NCI-H128 (cell line): Measurements from ENCODE around the gene PLIN4.

Experiments used
- DNase-seq: peaks from one replicate; lab custom pipeline; 2025; ENCODE audit not compliant: unreplicated experiment; lab: John Stamatoyannopoulos, UW

The PLIN4 gene

DNA sequence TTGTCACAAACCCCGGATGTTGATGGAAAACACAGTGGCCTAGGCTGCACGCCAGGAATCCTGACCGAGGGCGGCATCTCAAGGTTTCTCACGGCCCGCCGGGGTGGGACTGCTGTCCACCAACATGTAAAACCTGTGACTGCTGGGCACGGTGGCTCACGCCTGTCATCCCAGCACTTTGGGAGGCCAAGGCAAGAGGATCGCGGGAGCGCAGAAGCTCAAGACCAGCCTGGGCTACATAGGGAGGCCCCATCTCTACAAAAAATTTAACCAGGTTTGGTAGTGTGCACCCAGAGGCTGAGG lies 11.2 kb downstream of the PLIN4 start:
- no peak for DNase-seq

DNA sequence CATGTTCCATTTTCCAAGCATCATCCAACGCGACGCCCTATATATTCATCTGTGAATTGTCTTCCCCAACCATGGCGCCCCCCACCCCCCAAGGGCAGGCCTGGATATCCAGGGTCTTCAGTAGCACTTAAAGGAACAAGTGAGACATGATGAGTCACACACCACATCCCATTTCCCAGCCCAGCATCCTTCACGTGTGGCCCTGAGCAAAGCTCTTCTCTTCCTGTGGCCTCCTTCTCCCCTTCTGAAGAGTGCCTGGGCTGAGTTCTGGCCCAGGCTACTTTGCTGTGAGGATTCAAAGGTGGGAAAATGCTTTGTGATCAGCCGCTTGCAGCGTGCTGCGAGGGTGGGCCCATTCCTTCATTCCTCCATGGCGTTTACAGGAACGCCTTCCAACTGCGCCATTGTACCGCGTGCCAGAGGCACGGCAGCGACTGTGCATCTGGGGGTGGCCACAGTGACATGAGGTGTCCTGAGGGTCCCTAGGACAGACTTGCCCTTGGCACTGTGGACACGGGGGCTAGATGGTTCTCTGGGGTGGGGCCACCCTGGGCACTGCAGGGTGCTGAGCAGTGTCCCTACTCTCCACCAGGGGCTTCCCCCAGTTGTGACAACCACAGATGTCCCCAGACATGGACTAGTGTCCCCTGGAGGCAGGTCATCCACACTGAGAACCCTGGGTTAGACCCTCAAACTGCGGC lies 11.7 kb downstream of the PLIN4 start:
- DNase-seq, result no peak

DNA sequence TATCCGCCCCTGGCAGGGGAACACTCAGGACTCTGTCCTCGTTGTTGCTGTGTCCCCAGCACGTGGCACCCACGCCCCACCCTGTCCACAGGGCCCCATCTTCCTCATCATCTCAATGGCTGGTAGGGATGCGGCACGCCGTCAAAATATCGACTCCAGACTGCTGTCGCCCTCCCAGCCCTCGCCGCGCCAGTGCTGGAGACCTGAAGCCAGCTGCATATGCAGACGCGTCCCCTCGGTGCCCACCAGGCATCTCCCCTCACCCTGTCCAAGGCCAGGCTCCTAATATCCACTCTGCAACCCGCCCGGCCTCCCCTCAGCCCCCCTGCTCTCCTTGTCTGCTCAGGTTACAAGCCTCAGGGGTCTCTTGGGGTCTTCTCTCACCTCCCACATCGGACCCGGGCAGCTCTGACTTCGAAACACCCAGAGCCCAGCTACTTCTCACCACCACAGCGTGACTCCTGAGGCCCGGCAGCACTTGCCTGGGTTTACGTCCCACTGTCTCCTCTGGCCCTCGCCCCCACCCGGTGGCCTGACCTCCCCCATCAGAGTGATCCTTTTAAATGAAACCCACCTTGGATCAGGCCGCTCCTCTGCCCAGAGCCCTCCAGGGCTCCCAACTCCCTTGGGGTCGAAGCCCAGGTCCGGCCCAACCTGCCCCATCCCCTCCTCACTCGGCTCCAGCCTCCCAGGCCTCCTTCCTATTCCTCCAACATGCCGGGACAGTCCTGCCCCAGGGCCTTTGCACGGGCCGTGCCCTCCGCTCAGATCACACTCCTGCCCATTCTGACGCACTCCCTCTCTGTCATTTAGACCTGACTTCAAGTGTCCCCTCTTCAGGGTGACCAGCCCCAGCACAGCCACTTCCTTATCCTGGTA lies 12.5 kb downstream of the PLIN4 start:
- DNase-seq, result no peak

DNA sequence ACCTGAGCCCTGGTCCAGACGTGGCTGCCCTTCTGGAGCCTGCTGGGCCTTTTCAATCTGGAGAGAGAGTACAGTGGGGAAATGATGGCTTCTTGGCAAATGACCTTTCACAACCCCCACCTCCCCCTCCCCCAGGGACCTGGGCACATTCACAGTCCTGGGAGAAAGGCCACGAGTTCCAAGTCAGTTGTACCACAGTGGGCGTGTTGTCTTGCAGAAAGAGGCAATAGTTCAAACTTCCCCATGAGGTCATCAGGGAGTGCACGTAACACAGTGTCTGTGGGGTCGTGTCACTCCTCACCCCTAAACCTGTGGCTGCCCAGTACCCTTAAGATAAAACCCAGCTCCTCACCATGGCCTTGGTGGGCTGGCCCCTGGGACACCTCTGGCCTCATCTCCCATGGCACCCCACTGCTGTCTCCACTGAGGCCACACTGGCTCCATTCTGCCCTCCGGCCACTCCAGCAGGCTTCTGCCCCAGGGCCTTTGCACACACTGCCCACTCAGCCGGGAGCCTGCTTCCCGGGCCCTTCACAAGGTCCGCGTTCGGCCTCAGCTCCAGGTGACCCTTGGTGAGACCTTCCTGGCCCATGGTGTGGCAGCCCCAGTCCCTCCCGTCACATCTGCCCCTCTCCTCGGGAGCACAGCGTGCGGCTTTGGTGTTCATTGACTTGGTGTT lies 13.3 kb downstream of the PLIN4 start:
- no peak for DNase-seq

DNA sequence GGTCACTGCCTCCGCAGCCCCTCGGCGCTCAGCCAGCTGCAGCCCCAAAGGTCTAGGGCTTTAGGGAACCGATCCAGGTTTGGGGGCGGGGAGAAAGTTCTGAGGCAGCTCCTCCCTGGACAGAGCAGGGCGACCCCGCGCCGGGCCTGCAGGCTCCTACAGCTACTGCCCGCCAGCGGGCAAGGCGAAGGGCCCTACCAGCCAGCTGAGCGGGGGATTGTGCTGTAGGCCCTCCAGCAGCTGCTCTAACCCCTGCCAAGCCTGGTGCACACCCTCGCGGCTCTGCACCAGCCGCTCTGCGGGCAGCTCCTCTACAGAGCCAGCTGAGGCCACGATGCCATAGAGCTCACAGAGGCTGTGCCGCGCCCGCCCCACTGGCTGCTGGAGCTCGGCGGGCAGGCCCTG lies 14.0 kb downstream of the PLIN4 start:
- DNase-seq, result no peak

DNA sequence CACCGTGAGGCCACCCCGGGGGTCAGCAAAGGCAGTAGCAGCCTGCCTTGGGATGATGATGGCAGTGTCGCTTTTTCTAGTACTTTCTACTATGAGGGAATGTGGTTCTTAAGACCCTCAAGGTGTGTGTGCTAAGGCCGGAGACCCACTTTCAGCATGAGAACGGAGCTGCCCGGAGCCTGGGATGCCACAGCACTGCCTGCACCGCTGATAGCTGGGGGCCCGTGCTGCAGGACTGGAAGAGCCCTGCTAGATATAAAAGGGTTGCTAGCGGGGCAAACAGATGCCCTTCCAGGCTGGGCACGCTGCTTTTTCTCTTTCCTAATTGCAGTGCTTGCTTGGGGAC lies 14.5 kb downstream of the PLIN4 start:
- DNase-seq, result no peak

DNA sequence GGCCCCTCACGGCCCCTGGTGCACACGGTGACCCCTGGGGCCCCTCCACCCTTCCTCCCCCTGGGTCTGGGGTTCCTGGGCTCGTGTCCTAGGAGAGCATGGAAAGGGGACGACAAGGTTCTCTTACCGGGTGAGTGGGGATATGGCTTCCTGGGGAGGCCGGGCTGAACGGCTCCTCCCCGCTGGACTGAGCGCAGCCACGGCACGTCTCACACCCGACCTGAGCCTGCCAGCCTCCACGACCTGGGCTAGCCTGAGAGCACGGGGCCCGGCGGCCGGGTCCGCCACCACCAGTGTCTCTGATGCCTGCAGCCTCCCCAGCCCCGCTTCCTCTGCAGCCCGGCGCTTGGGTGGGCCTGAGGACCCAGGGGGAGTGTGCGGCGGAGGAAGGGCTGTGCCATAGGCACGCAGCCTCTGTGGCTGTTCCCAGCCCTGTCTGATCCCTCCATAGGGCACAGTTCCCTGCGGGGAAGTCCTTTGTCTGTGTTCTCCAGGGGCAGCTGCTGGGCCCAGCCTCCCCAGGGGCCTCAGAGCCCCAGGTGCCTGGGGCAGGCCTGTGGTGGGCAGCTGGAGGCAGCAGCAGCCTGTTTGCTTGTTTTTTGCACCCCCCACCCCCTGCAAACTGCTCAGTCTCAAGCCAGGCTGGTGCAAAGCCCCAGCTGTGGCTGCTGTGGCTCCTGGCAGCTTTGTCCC lies 15.0 kb downstream of the PLIN4 start:
- no peak for DNase-seq

DNA sequence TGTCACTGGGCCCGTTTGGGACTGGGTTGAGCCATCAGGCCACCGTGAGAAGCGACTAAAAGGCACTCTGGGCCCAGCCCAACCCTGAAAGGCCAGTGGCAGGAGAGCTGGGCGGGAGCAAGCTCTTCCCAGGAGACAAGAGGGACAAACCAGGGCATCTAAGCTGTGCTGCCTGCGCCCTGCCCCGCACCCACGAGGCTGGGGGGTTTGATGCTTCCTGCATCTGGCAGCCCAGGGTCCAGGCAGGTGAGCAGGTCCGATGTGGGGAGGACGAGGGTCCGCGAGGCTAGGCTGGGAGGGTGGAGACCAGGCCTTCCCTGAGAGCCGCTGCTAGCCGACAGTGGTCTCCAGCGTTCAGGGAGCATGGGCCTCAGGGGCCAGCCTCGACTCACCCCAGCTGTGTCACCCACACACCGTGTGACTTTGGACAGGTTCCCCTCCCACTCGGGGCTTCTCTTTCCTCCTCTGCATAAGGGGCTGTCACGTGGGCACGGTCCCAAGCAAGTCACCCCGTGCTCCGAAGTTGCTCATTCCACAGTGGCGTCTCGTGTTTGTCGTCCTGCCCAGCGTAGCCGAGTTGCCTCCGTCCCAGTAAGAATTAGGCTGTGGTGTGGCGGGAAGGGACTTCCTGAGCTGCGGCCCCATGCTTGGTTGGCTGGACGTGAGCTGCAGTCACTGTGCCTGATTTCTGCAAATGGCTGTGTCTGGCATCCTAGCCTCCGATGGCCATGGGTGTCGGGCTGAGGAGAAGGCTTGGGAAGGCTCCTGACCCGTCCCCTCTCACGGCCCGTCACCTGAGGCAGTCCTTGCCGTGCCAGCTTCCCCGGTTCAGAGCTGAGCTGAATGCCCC lies 15.8 kb downstream of the PLIN4 start:
- DNase-seq, result no peak

DNA sequence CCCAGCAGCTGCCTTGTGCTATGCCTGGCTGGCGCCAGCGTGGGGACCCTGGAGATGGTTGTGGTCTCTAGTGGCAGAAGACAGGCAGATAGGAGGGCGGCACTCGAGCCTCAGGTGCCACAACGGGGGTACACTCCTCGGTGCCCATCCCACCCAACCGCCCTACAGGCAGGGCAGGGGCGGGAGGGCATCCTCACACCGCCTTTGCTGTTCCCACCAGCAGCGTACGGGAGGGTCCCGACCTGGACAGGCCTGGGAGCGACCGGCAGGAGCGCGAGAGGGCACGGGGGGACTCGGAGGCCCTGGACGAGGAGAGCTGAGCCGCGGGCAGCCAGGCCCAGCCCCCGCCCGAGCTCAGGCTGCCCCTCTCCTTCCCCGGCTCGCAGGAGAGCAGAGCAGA lies 16.6 kb downstream of the PLIN4 start:
- no peak for DNase-seq

DNA sequence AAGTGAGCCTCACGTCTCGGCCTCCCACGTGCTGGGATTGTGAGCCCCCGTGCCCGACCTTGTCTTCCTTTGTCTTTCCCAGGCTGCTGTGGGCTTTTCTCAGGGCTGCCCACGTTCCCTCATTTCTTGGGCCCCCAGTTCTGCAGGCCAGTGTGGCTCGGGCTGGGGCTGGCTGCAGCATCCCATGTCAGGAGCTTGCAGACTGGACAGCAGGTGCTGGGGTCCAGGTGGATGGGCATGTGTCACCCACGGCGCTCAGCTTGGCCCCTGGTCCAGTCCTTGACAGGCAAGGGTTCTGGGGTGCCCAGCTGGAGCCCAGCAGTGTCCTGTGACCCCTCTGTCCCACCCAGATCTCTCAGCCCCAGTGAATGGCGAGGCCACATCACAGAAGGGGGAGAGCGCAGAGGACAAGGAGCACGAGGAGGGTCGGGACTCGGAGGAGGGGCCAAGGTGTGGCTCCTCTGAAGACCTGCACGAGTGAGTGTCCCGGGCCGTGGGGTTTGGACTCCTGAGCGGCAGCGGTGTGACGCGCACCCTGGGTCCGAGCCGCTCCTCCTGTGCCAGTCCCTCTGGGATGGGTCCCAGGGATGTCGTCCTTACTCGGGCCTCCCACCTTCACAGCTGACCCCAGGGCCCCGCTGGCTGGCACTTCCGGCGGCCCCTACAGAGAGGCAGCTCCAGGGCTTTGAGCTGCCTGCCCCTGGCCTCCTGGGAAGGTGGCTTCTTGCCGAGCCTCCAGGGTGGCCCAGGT lies 17.3 kb downstream of the PLIN4 start:
- DNase-seq, result no peak

DNA sequence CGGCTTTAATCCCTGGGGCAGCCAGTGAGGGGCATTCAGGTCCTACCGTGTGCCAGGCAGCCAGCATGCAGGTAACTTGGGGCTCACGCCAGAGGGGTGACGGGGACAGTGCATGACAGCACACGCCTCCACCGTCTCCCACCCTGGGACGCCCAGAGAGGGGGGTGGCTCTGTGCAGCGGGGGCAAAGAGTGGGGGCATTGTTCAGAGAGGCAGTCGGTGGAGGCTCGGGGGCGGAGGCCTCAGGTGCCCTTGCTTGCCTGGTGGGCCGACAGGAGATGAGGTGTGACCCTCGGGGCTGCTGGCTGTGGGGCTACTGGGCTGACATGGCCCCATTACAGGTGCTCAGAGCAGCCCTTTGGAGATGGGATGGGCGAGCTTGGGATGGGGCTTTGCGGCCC lies 18.4 kb downstream of the PLIN4 start:
- DNase-seq, result no peak

DNA sequence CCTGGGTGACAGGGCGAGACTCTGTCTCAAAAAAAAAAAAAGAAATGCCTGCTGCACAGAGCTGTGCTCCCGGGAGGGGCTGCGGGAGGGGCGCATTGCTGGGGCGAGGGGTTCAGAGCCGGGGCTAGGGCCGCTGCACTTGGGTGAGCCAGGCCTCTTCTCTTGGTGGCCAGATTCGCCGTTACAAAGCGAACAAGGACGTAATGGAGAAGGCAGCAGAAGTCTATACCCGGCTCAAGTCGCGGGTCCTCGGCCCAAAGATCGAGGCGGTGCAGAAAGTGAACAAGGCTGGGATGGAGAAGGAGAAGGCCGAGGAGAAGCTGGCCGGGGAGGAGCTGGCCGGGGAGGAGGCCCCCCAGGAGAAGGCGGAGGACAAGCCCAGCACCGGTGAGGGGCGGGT lies 19.0 kb downstream of the PLIN4 start:
- DNase-seq, result no peak

DNA sequence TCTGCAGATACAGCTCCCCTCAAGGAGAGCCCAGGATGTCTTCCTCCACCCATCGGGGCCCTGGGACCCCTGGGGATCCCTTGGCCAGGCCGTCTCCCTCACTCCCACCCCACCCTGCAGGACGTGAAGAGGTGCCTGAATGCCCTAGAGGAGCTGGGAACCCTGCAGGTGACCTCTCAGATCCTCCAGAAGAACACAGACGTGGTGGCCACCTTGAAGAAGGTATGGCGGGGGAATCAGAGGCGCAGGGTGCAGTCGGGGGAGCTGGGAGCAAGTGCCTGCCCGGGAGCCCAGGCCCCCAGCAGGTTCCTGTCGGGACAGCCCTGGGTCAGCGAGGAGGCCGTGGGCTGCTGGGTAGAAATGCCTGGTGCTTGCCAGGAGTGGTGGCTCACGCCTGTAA lies 19.6 kb downstream of the PLIN4 start:
- DNase-seq, result no peak

DNA sequence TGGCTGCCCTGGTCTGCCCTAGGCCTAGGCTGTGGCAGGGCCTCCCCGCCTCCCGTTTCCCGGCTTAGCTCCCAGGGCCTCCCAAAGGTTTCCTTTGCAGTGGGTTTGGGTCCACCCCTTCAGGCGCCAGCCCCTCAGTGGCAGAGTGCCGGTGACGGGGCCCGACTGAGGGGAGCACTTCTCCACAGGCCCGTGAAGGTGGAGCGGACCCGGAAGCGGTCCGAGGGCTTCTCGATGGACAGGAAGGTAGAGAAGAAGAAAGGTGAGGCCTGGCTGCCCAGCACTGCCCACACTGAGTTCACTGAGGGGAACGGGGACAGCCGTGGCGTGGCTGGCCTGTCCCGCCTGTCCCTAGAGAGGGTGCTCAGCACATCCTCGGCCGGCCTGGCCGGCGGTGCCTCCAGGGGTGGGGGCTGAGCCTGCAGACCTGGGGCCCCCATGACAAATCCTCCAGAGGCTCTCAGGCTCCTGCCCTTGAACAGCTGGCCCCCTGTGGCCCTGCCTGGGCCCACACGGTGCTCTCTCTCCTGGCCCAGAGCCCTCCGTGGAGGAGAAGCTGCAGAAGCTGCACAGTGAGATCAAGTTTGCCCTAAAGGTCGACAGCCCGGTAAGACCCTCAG lies 20.4 kb downstream of the PLIN4 start:
- DNase-seq, result no peak

DNA sequence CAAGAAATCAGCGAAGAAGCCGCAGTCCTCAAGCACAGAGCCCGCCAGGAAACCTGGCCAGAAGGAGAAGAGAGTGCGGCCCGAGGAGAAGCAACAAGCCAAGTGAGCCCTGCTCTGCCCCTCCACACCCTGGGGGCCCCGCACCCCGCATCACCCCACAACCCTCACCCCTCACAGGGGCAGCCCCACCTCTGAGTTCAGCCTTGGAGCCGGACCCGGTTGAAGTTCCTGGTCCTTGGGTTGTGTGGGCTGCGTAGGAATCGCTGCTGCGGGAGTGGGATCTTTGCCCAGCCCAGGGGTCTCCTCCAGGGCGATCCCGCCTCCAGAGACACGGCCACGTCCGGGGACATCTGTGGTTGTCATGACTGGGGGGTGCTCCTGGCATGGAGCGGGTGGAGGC lies 22.0 kb downstream of the PLIN4 start:
- DNase-seq, result no peak

DNA sequence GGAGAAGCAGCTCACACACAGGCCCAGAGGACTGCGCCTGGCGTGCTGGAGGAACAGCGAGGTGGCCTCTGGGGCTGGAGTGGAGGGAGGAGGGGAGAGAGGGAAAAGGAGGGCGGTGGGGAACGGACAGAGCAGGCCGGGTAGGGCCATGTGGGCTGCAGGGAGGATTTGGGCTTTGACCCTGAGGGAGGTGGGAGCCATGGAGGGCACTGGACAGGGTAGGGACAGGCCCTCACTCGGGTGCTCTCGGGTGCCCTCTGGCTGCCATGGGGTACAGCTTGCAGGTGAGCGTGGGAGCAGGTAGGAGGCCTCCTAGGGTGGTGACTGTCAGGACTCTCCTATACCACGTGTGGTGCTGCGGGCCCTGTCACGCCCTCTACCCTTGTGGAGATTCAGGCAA lies 22.8 kb downstream of the PLIN4 start:
- DNase-seq, result no peak

DNA sequence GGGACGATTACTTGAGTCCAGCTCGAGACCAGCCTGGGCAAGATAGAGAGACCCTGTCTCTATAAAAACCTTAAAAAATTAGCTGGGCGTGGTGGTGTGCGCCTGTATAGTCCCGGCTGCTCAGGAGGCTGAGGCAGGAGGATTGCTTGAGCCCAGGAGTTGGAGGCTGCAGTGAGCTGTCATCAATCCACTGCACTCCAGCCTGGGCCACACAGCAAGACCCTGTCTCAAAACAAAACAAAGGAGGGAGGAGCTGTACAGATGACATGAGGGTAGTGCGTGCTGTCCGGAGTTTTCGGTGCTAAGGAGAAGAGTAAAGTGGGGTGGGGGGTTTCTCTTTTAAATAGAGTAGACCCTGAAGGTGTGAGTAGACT lies 23.6 kb downstream of the PLIN4 start:
- DNase-seq, result no peak

DNA sequence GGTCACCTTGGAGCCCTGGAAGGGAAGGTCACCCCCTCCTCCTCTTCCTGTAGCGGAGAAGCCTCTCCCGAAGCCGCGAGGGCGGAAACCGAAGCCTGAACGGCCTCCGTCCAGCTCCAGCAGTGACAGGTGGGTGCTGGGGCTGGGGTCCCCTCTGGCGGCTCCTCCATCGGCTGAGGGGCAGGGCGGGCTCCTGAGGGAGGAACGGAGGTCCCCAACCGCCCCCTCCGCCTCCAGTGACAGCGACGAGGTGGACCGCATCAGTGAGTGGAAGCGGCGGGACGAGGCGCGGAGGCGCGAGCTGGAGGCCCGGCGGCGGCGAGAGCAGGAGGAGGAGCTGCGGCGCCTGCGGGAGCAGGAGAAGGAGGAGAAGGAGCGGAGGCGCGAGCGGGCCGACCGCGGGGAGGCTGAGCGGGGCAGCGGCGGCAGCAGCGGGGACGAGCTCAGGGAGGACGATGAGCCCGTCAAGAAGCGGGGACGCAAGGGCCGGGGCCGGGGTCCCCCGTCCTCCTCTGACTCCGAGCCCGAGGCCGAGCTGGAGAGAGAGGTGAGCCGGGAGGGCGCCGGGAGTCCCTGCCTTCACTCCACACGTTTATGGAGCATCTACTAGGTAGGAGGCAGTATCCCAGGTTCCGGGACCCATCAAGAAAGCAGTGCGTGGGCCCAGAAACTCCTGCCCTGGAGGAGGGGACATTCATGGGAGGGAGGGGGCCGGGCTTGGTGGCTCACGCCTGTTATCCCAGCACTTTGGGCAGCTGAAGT lies 24.2 kb downstream of the PLIN4 start:
- no peak for DNase-seq
